NCI-H748 (cell line): ENCODE results near the gene SEMA6C.
"Not testable (repeated sequence)": the region's sequence is repeated elsewhere in the genome, so short reads cannot be mapped to it uniquely, and the experiment has no call there.

Experiments used
- DNase-seq: peaks from one replicate; lab custom pipeline; 2025; ENCODE audit not compliant: unreplicated experiment; lab: John Stamatoyannopoulos, UW

Gene SEMA6C

DNA sequence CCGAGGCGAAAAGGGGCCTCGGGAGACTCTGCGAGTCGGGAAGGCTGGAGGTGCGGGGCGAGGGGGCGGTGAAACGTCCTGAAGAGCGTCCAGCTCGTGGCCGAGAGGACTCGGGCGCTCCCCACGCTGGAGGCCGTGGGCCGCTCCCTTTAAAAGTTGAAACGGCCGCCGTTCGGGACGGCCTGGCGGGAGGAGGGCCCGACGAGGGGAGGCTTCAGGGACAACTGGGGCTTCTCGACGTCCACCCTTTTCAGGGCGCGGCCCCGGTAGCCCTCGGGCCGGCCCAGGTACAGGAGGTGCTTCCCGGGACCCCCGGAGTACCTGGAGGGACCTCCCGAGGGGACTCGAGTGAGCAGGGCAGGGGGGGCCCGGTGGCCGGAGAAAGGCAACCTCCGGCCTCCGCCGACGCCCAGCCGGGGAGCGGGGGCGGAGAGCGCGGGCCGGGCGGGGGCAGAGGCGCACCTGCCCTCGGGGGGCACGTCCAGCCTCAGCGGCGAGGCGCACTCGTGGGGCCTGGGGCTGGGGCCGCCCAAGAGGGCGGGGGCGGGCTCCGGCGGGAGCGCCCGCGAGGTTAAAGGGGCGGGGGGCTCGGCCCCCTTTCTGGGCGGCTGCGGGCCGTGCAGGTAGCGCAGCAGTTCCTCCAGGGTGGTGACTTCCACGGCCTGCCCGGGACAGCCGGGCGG is 14.0 kb downstream of the SEMA6C start:
- DNase-seq: no peak

DNA sequence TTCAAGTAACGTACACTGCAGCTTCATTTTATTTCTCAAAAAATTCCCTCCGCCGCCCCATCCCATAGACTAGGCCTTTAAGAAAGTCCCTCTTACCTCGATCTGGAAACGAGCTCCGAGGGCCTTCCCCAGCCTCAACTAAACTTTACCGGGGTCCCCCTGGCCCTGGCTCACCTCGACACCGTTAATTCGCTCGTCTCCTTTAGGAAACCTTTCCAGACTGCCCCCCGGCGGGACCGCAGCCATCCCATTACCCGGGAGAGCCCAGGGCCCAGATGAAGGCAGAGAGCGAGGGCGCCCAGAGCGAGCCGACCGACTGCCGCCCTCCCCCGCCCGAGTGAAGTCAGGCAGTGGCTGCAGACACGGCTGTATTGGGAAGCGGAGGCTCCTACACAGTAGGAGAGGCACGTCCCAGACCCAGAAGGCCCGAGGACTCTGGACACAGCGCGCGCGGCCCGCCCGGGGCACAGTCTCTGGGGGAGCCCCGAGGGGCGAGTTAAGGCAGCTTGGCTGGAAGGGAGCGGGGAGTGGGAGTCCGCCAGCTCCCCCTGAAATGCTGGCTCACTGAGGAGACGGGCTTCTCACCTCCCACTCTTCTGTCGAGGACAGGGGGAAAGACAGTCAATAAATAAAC is 14.6 kb downstream of the SEMA6C start:
- DNase-seq: peak; percentile 36

DNA sequence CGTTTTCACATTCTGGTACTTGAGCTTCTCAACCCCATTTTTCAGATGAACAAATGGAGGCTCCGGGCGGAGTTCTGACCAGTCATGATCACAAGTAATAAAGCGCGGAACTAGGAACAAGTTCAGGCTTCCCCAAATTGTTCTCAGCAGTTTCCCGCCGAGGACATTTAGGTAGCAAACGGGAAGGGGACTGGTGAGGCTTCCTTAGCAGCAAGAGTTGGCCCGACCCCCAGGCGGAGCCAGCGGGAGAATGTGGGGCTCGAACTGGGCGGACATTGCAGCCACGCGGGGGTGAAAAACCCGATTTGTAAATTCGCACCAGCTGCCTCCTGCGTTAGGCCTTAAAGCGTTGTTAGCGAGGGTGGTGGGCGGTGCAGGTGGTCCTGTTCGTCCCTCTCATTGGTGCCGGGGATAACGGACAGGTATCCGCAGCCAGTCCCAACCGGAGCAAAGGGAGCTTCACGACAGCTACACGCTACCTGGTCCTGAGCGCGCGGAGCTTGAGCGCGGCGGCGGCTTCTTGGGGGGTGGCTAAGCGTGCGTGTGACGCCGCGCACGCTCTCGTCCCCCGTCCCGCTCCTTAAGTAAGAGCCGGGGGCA is 15.3 kb downstream of the SEMA6C start:
- DNase-seq: peak; percentile 95

DNA sequence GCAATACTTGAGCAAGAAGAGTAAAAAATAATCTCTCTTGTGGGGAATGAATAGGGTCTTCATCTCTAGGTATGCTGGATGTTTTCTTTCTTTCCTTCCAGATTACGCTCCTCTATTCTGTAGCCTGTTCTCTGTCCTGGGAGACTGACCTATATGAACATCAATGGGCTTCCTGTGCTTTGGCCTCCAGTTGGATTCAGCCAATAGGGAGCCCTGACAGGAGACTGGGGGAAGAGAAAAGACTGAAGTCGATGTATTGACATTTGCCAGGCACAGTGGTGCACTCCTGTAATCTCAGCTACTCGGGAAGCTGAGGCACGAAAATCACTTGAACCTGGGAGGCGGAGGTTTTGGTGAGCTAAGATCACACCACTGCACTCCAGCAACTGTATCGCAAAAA is 17.6 kb downstream of the SEMA6C start:
- DNase-seq: no peak

DNA sequence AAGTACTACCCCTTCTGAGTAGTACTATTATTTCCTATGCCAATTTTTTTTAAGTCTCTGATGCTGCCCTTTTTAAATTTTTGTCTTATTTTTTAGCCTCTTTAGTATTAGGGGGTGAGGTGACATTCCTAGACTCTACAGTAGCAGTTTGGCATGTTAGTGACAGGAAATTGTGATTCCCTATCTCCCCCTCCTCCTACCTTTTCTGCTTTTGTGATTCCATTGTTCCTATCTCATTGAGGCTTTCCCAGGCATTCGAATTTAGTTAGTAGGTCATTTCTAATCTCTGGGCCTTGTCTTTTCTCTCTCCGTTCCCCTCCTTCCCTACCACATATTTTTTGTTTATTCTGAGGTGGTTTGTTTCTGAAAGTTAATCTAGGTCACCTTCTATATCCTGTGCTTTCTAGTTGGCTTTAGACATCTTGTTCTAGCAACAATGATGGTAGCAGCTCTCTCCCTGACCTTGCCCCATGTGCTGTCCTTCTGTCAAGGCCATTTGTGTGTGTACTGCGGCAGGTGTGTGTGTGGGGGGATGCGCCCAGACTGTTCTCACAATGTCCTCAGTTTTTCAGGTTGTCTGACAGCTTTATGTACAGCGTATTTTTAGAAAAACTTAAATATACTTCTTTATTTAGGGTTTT is 21.5 kb downstream of the SEMA6C start:
- no peak for DNase-seq

DNA sequence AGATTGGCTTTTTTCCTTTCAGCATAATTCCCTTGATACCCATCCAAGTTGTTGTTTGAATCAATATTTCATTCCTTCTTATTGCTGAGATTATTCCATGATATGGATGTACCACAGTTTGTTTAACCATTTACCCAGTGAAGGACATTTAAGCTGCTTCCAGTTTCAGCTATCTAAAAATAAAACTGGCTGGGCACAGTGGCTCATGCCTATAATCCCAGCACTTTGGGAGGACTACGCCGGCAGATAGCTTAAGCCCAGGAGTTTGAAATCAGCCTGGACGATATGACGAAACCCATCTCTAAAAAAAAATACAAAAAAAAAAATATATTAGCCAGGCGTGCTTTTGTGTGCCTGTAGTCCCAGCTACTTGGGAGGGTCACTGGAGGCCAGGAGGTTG is 32.6 kb downstream of the SEMA6C start:
- no peak for DNase-seq

DNA sequence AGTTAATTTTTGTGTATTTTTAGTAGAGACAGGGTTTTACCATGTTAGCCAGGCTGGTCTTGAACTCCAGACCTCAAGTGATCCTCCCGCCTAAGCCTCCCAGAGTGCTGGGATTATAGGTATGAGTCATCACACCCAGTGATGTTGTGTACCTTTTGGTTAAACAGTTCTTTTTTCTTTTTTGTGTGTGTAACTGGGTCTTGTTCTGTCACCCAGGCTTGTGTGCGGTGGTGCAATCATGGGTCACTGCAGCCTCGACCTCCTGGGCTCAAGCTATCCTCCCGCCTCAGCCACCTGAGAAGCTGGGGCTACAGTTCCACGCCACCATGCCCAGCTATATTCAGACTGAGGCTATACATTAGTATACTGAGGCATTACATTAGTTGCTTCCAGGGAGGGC is 38.1 kb downstream of the SEMA6C start:
- no peak for DNase-seq

DNA sequence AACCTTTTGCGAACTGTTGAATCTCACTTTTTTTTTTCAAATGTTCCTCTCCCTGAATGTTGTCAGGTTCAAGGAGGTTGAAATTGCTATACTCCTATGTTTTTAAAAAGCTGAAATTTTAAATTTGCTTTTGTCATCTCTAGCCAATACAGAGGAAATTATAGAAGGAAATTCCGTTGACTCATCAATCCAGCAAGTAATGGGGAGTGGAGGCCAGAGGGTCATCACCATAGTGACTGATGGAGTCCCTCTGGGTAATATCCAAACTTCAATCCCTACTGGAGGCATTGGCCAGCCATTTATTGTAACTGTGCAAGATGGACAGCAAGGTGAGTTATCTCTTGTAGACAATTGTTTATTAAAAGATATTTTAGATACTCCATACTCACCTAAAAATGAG is 39.5 kb downstream of the SEMA6C start:
- peak; percentile 27 for DNase-seq

DNA sequence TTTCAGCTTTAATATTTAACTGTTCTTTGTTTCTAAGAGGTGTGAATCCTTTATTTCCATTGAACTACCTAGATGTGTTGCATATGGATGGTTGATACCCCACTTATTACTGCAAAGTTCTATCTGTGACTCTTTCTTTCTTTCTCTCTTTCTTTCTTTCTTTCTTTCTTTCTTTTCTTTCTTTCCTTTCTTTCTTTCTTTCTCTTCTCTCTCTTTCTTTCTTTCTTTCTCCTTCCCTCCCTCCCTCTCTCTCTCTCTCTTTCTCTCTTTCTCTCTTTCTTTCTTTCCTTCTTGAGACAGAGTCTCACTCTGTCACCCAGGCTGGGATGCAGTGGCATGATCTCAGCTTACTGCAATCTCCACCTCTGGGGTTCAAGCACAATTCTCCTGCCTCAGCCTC is 41.8 kb downstream of the SEMA6C start:
- DNase-seq: no peak

DNA sequence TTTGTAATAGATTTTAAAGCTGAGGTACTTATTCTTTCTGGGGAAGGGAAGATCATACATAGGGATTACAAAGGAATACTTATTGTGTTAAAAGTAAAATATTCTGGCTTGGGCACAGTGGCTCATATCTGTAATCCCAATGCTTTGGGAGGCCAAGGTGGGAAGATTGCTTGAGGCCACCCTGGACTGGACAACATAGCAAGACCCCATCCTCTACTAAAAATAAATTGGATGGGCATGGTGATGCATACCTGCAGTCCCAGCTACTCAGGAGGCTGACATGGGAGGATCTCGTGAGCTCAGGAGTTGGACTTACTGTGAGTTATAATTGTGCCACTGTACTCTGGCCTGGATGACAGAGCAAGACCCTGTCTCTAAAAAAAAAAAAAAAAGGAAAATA is 48.3 kb downstream of the SEMA6C start:
- no peak for DNase-seq

DNA sequence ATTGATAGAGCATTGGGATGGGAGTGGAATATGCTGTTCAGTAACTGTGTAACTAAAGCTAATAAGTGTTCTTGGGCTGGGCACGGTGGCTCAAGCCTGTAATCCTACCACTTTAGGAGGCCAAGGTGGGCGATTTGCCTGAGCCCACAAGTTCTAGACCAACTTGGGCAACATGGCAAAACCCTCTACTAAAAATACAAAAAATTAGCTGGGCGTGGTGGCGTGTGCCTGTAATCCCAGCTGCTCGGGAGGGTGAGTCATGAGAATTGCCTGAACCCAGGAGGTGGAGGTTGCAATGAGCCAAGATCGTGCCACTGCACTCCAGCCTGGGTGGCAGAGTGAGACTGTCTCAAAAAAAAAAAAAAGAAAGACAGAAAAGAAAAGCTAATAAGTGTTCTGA is 49.0 kb downstream of the SEMA6C start:
- not testable (repeated sequence) for DNase-seq

DNA sequence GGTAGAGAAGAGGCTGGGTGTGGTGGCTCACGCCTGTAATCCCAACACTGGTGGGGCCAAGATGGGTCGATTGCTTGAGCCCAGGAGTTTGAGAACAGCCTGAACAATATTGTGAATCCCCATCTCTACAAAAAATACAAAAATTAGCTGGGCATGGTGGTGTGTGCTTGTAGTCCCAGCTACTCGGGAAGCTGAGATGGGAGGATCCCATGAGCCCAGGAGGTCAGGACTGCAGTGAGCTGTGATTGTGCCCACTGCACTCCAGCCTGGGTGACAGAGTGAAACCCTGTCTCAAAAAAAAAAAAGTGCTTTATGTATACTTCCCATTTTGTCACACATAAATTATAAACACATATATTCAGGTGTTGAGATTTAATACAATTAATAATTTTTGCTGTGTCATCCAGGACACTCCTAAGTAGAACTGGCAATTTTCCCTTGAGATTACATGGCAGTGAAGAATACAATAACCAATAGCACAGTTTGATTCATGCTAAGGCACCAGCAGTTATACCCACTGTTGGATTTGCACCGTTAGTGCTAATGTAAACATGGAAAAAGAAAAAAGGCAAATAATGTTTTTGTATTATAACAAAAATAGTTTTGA is 60.4 kb downstream of the SEMA6C start:
- peak; percentile 7 for DNase-seq
